CD4-positive, alpha-beta T cell treated with Interleukin-17A for 1 hour (primary cell): ENCODE measurements around the gene SLC35A3.
"Not testable (repeated sequence)": the region's sequence is repeated elsewhere in the genome, so short reads cannot be mapped to it uniquely, and the experiment has no call there.

Source experiments
- DNase-seq: peaks from one replicate; pipeline ENCODE4 v3.0.0-alpha.2; 2020

SLC35A3 gene

DNA sequence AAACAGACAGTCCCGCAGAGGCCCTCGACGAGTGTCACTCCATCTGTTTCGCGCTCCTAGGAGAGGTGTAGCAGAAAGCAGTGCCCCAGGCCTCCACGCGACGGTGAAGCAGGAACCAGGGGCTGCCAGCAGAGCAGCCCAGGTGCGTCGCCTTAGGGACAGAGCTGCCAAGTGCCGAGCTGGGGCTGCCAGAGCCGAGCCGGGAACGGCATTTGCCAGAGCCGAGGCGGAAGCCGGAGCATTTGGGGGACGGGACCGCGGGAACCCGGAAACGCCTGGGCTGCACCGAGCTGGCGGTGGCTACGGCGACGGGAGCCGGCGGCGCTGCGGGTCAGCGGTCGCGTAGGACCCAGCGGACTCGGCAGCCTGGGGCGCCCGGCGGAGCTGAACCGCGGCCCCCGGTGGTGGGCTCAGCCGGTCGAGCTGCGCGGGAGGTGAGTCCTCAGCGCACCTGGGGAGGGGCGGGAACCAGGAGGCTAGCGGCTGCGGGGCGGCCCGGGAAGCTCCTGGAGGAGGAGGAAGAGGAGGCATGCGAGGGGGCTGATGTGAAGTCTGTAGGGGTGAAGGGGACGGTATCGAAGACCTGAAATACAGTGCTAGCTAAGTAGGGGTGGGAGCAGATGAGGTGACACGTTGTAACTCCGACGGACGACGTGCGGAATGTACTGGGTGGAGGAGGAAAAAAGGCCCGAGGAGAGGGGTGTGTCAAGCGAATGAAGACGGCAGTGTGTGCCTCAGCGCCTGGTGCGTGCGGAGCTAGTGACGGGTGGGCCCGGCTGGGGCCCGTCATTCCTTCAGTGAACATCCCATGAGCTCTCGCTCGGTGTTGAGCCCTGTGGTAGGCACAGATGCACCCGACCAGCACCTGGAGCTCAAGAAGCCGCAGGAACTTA lies at the start of gene SLC35A3:
Gene SLC35A3, plus strand, starts transcription at position 268 of the 893 bp plus-strand sequence. CDS start 23,559 bp downstream, outside the sequence.
- DNase-seq = peak; percentile 81

DNA sequence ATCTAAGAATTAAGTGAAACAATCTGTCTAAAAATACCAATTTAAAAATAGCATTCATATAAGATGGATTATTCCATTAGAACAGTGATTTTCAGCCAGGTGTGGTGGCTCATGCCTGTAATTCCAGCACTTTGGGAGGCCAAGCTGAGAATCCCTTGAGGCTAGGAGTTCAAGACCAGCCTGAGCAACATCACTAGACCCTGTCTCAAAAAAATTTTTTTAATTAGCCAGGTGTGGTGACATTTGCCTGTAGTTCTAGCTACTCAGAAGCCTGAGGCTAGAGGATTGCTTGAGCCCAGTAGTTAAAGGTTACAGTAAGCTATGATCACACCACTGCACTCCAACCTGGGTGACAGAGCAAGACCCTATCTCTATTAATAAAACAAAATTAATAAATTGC lies 35.0 kb upstream of the SLC35A3 start:
- DNase-seq = no peak

- DNase-seq = no peak
These were observed 34.3 kb upstream of the SLC35A3 start for GRCh38 chr1:99935534-99935933.

- DNase-seq = no peak
These were observed 33.7 kb upstream of the SLC35A3 start for GRCh38 chr1:99936071-99936470.

DNA sequence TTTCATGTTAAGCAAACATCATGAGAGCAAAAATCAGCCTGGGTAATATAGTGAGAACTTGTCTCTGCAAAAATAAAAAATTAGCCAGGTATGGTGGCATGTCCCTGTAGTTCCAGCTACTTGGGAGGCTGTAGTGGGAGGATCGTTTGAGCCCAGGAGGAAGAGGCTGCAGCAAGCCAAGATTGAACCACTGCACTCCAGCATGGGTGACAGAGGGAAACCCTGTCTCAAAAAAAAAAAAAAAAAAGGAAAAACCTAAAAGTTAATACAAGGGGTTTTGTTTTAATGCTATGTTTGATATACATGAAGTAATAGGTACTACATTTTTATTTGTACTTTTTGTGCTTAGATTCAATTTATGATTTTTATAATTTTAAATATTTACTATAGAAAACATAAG lies 27.1 kb upstream of the SLC35A3 start:
- DNase-seq = no peak

DNA sequence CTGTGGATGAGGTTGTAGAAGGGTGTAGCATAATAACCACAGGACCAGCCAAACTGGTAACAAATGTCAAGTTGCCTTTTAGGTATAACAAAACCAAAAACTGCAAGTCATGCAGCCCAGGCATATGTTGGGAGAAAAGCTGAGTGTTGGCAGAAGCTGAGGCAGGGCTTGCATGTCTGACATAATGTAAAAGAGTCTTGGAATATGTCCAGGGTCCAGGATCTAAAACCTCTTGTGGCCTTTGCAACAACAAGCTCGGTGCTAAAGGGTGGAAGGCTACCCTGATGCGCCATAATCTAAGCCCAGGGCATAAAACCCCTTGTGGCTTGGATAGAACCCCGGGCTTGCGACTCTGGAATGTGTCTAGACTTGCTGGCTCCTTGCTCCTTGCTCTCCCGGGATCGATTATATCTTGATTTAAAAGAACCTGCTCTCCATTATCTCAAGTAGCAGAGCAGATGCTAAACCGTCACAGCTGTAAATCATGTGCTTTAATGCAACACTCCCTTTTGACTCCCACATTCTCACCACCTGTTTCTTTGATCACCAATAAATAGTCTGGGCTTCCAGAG lies 26.5 kb upstream of the SLC35A3 start:
- no peak for DNase-seq

- no peak for DNase-seq
These were observed 25.6 kb upstream of the SLC35A3 start for GRCh38 chr1:99944192-99944591.

DNA sequence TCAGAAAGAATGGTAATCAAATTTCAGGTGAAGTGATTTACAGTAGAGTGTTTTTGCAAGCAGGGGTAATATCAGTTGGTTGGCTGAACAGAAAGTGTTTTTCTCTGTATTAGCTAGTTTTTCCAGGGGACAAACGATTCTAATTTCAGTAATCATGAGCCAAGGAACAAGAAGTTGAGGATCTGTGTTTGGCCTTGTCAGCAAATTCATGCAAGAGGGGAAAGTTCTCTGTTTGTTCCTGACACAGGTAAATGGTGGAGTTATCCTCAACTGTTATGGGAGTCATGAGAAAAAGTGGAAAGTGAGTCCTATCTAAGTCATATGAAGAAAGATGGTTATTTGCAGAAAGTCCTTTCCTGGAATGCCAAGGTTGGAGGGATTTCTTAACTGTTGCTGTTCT lies 24.6 kb upstream of the SLC35A3 start:
- DNase-seq = no peak

DNA sequence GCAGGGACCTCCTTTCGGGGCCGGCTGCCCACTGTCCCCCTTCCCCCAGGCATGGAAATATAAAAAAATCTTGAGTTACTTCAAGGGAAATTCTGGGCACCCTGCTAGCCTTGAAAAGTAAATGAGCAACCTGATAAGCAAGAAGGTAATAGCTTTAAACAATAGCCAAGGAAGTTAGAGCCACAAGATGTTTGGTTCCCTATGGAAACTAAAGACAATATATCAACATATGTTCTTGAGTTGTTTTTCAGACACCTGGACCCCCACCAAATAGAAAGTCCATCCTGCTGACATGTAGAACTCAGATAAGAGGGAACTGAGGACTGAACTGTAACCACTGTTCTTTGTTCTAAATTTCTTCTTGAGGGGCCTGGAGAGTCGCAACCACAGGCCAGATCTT lies 19.3 kb upstream of the SLC35A3 start:
- DNase-seq = no peak

DNA sequence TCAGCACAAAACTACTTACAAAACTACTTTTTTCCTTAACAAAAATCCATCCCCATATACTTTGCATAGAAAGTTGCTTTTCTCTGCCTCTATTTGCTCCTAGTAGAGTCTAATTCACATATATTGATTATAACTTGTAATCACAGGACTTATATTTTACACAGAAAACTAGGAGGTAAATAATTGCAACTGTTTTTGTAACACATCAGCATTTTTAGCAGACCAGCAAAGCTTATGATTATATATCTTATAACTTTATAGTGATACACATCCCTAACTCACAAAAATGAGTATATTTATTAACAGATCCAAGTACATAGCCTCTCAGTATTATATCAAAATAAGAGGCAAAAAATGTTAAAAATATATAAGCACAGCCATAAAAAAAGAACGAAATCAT lies 17.3 kb upstream of the SLC35A3 start:
- DNase-seq = no peak

GRCh38 chr1:99955375-99955774 lies 14.4 kb upstream of the SLC35A3 start:
- no peak for DNase-seq

- no peak for DNase-seq
These were observed 13.0 kb upstream of the SLC35A3 start for GRCh38 chr1:99956755-99957154.

DNA sequence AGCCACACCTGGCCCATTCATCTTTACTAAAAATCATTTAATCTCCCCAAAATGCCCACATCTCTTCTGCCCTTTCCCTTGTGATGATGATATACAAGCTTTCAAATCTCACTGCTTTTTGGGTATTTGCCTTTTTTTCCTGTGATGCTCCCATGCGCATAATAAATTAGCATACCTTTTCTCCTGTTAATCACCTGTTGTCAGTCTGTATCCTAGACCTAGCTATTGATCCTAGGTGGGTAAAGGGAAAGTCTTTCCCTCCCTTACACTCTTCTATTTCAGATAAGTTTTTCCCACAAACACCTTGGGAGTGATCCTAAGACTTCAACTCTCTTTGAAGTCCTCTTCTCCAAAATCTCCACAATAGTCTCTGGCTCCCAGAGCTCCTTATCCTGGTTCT lies 12.0 kb upstream of the SLC35A3 start:
- no peak for DNase-seq

- not testable (repeated sequence) for DNase-seq
These were observed 10.5 kb upstream of the SLC35A3 start for GRCh38 chr1:99959189-99959705.

- DNase-seq = not testable (repeated sequence)
These were observed 9.5 kb upstream of the SLC35A3 start for GRCh38 chr1:99960260-99960659.

- no peak for DNase-seq
These were observed 6.6 kb upstream of the SLC35A3 start for GRCh38 chr1:99963041-99963795.

GRCh38 chr1:99964806-99965205 lies 5.0 kb upstream of the SLC35A3 start:
- DNase-seq = no peak

GRCh38 chr1:99965646-99966375 lies 4.0 kb upstream of the SLC35A3 start:
- DNase-seq = no peak

DNA sequence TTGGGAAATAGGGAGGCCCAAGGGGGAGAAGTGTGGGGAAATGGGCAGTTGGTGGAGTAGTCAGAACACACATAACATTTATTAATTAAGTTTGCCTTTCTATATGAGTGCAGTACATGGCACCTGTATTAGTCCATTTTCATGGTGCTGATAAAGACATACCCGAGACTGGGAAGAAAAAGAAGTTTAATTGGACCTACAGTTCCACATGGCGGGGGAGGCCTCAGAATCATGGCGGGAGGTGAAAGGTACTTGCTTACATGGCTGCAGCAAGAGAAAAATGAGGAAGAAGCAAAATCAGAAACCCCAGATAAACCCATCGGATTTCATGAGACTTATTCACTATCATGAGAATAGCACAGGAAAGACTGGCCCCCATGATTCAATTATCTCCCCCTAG lies 1.6 kb upstream of the SLC35A3 start:
- no peak for DNase-seq

GRCh38 chr1:99969260-99969728 lies 502 bp upstream of the SLC35A3 start:
- no peak for DNase-seq

GRCh38 chr1:99970713-99971255 lies 988 bp downstream of the SLC35A3 start:
- DNase-seq = no peak

DNA sequence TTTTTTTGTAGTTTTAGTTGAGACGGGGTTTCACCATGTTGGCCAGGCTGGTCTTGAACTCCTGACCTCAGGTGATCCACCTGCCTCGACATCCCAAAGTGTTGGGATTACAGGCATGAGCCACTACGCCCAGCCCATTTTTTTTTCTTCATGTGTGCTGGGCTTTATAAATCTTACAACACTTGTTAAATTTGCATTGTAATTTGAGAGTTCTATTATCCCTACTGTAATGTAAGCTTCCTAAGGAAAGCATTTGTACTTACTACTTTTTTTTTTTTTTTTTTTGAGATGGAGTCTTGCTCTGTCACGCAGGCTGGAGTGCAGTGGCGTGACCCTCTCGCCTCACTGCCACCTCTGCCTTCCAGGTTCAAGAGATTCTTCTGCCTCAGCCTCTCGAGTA lies 2.3 kb downstream of the SLC35A3 start:
- DNase-seq = not testable (repeated sequence)
